SKM-1 treated with dmso at 0.1 percent for 144 hours (cell line): ENCODE results near the gene KIF1B.
"Not testable (repeated sequence)": the region's sequence is repeated elsewhere in the genome, so short reads cannot be mapped to it uniquely, and the experiment has no call there.

Experiments used
- DNase-seq: peaks from one replicate; lab custom pipeline; 2025; ENCODE audit not compliant: unreplicated experiment; lab: John Stamatoyannopoulos, UW

The KIF1B gene

GRCh38 chr1:10193288-10193687, 17.1 kb upstream of the KIF1B start:
- no peak for DNase-seq

GRCh38 chr1:10195570-10195969, 14.8 kb upstream of the KIF1B start:
- DNase-seq, result no peak

DNA sequence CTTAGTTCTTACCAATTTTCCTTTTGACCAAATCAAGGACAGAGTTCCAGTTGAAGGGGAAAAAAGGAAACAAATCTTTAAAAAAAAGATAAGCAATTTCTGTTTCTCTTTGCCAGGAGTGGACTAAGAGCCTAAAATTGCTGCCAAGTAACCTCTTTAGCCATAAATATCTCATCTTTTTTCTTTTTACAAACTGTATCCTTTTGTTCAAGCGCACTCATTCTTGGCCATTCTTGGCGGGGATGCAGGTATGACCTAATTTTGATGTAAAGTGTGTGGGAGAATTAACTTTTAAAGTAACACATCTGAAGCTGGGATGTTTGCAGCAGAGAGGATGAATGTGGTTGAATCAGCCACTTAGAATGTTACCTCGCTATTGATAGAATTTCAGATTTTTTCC, 13.4 kb upstream of the KIF1B start:
- DNase-seq, result no peak

DNA sequence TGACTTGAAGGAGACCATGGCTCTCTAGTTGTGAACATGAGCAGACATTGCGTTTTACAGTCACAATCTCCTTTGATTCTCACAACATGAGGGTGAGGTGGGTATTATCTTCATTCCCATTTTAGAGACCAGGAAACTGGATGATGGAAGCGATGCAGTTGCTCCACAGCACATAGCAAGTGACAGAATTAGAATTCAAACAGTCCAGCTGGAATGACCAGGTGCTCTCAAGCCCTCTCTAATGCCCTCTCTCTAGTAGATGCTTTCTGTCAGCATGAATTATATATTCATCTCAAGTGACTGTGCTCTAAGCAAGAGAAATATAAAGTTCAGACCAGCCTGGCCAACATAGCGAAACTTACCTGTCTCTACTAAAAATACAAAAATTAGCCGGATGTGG, 9.8 kb upstream of the KIF1B start:
- DNase-seq, result no peak

- no peak for DNase-seq
Measured at GRCh38 chr1:10204003-10204642, 6.2 kb upstream of the KIF1B start.

DNA sequence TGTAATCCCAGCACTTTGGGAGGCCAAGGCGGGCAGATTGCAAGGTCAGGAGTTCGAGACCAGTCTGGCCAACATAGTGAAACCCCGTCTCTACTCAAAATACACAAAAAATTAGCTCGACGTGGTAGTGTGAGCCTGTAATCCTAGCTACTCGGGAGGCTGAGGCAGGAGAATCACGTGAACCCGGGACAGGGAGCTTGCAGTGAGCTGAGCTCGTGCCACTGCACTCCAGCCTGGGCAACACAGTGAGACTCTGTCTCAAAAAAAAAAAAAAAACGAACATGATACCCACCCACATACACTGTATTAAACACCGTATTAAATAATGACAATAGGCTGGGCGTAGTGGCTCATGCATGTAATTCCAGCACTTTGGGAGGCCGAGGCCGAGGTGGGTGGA, 5.2 kb upstream of the KIF1B start:
- not testable (repeated sequence) for DNase-seq

DNA sequence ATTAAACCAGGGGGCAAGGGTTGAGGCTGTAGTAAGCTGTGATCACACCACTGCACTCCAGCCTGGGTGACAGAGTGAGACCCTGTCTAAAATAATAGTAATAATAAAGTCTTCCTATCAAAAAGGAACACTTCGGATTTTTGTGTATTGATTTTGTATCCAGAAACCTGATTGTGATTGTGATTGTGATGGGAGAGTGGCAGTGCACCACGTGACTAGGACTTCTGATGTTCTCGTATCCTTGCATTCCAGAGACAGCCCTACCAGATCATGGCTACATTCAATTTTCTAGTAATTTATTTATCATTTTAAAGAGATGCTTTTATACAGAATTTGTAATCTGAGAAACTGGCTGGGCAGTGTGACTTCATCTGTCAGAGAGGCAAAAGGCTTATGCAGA, 2.6 kb upstream of the KIF1B start:
- DNase-seq, result no peak

GRCh38 chr1:10208537-10208936, 1.8 kb upstream of the KIF1B start:
- peak; percentile 84 for DNase-seq

DNA sequence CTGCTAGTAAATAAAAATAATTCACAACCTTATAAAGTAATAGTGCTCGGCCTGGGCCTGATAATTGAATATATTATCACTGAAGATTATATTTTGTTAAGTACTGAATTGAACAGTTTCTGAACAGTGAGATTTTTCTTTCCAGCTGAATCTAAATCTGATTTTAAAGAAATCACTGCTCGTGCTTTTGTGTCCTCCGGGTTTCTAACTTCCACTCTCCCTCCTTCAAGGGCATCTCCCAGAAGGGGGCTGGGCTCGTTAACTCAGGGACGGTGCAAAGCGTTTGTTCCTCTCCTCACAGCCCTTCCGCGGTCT, 823 bp upstream of the KIF1B start:
- no peak for DNase-seq

GRCh38 chr1:10210841-10211804, 753 bp downstream of the KIF1B start:
- no peak for DNase-seq

DNA sequence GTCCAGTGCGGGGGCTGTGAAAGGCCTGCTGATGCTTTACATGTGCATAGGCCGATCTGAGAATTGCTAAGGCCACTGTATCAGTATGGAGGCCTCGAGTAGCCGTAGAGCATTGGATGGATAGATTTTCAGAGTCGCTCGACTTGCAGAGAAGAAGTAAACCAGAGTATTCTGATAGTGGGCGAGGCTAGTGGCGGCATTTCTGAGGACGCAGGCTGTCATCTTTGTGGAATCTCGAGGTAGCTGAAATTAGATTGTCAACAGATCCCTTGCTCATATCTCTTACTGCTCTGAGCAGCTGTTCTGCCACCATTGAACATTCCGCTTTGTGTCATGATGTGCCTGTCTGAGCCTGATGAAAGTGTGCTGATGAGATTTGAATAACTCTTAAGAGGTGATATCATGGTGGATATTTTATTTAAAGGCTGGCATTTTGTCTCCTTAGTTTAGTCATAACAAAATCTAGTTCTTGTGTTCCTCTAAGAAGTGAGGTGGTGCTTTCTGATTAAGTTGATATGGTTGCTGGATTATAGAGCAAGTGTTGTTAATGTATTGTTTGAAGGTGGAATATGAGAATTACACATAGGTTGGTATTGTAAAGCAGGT, 1.5 kb downstream of the KIF1B start:
- no peak for DNase-seq

GRCh38 chr1:10212476-10212875, 2.1 kb downstream of the KIF1B start:
- no peak for DNase-seq

GRCh38 chr1:10213186-10213705, 2.9 kb downstream of the KIF1B start:
- no peak for DNase-seq

DNA sequence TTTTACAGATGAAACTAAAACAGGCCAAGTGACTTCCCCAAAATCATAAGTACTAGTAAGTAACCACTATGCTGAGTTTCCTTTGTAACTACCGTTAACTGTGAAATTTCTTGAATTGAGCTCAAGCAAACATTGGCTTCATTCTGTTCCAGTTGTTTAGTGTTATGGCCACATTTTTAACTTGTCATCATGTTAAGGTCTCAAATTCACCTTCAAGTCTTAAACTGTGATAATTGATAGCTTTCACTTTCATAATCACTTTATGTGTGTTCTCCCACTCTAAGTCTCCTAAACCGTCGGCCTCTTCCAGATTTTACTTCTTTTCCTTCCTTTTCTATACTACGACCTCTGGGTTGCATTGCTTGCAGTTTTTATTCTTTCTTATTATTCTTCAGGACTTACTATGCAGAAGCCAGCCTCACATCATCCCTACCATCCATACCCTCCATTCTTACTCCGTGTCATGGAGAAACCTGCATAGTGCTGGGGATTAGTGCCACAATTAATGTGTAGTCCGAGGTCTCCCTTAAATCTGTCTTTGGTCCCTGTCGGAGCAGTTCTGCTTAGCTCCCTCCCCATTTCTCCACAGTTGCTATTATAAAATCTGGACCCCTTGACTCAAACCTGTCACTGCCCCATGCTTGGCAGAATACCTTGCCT, 5.8 kb downstream of the KIF1B start:
- DNase-seq, result no peak

DNA sequence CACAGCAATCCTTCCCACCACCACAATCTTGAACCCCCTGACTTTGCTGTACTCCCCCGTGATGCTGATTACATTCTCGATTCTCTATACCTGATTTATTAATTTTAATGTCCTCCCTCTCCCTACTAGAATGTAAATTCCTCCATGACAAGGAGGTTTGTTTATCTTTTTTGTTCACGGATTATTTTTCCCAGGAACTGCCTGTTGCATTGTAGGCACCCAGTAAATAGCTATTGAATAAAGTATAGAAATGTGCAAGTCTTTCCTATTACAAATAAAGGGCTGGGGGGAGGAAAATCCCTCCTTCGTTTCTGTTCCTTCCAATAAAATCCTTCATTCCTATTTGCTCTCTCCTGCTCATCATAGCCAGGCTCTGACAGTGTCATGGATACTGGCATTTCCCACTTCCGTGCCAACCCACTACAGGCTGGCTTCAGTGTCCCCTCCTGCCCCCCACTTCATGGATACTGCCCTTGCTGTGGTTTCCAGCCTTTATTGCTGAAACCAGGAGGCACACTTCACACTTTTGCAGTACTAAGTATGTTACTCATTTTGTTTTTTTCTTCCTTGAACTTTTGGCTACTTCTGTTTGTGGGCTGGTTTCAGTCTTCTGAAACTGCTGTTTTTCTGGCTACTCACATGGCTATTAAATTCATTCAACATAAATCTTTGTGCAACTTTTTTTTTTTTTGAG, 7.5 kb downstream of the KIF1B start:
- no peak for DNase-seq

DNA sequence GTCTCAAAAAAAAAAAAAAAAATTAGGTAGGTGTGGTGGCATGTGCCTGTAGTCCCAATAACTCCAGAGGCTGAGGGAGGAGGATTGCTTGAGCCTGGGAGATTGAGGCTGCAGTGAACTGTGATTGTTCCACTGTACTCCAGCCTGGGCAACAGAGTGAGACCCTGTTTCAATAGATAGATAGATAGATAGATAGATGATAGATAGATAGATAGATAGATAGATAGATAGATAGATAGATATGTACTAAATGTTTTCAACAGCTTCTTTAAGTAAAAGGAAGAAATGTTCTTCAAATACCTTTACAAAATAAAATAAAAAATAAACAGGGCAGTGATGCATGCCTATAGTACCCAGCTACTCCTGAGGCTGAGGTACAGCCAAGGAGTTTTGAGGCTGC, 9.8 kb downstream of the KIF1B start:
- DNase-seq, result no peak

GRCh38 chr1:10220657-10221056, 10.3 kb downstream of the KIF1B start:
- not testable (repeated sequence) for DNase-seq

DNA sequence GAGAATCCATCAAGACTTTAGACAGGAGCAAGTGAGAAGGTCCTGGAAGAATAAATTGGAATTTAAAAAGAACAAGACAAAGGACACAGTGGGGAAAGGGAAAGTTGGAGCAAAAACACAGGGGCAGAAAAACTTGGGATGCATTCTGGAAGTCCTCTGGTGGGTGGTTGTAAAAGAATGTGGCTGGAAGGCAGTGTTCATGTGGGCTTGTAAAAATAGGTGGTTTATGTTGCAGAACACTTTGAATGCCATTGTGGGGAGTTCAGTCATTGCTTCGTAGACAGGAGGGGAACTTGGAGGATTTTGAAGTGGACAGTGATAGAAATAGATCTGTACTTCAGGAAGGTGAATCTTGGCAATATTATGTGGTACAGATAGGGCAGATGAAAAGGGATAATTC, 15.2 kb downstream of the KIF1B start:
- DNase-seq, result no peak

DNA sequence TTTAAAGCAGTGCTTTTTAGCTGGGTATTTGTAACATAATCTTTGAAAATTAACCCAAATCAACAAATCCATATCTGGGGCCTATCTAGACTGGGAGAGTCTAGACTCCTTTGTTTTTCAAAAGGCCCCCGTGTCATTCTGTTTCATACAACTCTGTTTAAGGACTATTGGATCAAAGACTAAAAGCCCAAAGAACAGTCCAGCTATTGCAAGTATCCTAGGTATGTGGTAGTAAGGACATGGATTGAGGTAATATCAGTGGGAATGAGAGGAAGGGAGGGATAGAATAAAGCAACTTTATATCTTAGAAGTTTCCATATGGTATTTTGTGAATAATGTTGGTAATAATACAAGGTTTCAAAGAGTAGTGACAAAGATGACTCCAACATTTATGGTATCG, 18.2 kb downstream of the KIF1B start:
- no peak for DNase-seq

GRCh38 chr1:10229903-10230302, 19.5 kb downstream of the KIF1B start:
- no peak for DNase-seq

DNA sequence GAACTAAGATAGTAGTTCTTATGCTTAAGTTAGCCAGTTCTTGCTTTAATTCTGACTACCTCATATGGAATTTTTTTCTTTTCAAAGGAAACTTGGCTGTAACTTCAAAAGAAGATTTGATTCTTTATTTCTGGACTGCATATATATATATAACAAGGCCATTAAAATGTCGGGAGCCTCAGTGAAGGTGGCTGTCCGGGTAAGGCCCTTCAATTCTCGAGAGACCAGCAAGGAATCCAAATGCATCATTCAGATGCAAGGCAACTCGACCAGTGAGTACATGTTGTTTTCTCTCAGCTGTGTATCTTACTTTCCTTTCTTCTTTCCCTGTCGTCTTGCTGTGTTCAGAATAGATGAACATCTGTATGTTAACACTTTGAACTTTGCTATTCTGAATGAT, 21.8 kb downstream of the KIF1B start:
- no peak for DNase-seq
